ENCODE results near the gene VIPR2.
A peak's percentile ranks its signal among the peaks of the same experiment; 100 is the strongest.

Gene VIPR2

DNA sequence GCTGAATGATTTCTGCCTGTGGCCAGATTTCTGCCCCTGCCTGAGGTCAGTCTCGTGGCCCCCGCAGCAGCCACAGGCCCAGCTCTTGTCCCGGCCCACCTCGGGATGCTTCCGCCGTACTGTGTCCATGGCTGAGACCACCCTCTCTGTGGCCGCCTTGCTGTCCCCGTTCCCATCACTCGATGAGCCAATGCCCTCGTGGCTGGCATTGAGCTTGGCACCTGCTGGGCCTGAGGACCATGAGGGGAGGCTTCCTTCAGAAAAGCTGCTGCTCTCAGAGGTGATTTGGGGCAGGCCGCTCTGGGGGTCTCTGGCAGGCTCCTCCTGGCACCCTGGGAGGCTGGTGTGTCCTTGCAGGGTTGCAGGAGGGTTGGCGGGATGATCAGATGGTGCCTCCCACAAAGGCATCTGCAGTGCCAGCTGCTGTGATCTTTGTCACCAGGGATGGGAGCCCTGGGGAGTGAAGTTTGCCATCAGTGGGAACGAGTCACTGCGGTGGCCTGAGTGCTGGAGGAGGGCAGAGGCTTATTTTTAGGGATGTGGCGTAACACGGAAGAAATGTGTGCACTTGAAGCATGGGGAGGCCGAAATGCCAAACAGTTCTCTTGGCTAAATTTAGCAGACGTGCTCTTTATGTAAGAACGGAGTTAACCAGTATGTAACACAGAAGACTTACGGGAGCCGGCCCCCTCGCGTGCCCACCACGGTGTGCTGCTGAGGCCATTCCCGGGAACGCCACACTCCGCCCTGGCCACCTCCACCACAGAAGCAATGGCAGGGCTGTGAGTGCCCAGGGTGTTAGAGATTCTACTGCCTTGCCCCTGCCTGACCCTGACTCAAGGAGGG is 47.7 kb downstream of the VIPR2 start:
- H3K4me3 ChIP-seq = peak overlapping the region; percentile 45
- peak; percentile 93 for DNase-seq (ENCODE audit: low spot score)
- H3K27ac ChIP-seq = peak overlapping the region; percentile 97 to 98
- TF ChIP-seq, protein P1, sequence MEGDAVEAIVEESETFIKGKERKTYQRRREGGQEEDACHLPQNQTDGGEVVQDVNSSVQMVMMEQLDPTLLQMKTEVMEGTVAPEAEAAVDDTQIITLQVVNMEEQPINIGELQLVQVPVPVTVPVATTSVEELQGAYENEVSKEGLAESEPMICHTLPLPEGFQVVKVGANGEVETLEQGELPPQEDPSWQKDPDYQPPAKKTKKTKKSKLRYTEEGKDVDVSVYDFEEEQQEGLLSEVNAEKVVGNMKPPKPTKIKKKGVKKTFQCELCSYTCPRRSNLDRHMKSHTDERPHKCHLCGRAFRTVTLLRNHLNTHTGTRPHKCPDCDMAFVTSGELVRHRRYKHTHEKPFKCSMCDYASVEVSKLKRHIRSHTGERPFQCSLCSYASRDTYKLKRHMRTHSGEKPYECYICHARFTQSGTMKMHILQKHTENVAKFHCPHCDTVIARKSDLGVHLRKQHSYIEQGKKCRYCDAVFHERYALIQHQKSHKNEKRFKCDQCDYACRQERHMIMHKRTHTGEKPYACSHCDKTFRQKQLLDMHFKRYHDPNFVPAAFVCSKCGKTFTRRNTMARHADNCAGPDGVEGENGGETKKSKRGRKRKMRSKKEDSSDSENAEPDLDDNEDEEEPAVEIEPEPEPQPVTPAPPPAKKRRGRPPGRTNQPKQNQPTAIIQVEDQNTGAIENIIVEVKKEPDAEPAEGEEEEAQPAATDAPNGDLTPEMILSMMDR (IDR thresholded peaks at IDR 0.05) = no peak

DNA sequence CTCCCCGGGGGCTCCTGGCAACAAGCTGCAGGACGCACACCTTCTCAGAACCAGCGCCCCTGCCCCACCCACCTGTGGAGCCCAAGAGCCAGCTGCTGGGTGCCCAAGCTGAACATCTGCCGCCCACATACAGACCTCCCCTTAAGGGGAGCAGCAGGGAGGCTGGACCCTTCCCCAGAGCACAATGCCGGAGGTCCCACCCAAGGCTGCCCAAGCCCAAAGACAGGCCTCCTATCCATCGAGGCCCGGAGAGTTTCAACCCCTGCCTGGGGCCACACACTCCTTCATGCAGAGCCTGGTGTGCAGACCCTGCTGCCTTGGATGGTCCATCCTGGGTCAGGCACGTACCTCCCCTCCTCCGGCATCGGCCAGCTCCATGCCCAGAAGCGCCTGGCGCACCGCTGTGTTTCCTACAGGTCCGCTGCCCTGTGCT is 48.7 kb downstream of the VIPR2 start:
- Histone ChIP-seq H3K4me3 (no peak overlapping the region), H3K27ac (peak overlapping the region; percentile 97 to 98)
- peak; percentile 75 for DNase-seq (ENCODE audit: low spot score)
- TF ChIP-seq, protein P1 (IDR thresholded peaks at IDR 0.05) = no peak

DNA sequence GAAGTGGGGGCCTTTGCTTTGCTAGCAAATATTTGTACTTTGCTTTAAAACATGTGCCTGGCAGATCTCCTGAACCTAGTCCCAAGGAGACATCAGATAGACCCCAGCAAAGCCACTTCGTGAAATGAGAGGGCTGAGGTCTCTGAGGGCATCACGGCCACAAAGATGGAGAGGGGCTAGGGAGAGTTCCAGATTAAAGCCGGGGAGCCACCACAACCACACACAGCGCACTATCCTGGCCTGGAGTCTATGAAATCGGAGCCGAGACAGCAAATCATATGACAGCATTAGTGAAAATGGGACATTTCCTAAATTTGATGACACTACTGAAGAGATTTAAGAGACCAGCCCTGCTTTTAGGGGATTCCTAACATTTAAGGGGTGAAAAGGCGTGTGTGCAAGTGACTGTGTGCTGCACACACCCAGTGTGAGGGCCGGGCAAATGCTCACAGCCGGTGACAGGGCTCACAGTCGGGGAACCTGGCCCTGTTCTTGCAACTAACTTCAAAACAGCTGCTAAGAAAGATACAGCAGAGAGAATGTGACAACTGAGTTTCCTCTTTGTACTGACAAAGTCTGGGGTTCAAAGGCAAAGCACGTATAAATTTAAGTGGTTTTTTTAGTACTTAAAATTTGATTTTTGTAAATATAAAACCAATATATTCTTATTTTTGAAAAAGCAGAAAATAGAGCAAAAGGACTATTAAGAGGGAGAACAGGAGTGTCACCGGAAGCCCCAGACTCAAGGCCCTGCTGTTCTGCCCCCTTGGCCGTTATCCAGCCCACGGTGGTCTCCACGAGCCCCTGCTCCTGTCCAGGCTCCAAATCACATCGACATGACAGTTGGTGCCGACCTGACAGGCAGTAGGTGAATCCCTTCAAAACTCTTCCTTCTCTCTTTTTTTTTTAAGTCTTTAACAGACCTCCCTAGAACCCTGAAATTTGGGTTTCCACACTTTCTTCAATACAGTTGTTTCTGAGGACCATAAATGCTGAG is 49.5 kb downstream of the VIPR2 start:
- H3K4me3 ChIP-seq = peak overlapping the region; percentile 51
- H3K27ac ChIP-seq = peak overlapping the region; percentile 97 to 98
- TF ChIP-seq, protein P1 (IDR thresholded peaks at IDR 0.05) = no peak
- DNase-seq (ENCODE audit: low spot score) = peak; percentile 64

DNA sequence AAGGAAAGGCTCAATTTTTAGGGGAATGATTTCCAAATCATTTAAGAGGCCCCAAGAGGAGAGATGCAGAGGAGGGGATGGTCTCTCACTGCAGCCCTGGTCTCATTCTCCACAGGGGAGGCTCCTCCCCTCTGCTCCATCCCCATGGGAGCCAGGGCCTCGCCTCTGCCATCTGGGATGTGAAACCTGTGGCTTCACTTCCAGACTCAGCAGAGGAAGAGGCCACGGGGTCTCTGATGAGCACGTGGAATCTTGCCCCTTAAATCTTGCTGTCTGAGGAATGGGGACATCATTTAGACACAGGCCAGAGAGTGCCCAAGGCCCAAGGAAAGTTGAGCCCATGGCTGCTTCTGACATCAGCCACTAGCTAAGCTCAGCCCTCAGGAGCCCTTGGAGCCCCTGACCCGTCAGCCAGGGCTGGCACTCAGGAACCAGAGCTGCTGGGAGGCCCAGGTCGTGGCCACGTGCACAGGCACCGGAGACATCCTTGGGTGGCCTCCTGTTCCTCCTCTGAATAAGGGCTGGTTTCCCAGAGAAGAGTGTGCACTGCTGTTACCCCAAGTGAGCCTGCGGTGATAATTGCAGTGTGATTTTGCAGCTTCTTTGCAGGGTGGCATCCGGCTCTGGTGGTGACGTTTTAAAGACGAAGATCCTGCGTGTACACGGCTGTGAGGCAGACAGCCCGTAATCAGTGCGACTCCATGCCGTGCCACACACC is 50.5 kb downstream of the VIPR2 start:
- peak; percentile 72 for DNase-seq (ENCODE audit: low spot score)
- peak overlapping the region; percentile 97 to 98 for H3K27ac ChIP-seq
- peak overlapping the region; percentile 51 for H3K4me3 ChIP-seq
- TF ChIP-seq, protein P1 (IDR thresholded peaks at IDR 0.05) = no peak

DNA sequence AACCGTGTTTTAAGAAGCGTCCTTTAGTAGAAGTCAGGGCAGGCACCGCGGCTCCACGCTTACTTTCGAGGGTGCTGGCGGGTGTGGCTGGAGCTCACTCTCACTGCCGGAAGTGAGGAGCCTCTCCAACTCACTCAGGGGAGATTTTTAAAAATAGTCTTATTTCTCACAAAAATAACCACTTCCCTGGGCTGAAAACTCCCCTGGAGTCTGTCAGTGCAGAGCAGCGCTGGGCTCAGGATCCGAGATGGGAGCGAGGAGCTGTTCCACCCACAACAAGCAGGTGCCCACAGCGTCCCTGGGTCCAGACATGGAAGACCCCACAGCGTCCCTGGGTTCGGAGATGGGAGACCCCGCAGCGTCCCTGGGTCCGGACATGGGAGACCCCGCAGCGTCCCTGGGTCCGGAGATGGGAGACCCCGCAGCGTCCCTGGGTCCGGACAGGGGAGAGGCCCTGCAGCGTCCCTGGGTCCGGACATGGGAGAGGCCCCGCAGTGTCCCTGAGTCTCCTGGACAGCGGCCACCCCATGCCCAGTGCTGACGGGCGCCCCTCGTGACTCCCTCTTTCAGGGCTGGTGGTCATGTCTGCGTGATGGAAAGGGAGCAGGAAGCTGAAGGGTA is 51.2 kb downstream of the VIPR2 start:
- peak; percentile 79 for DNase-seq (ENCODE audit: low spot score)
- TF ChIP-seq, protein P1 (IDR thresholded peaks at IDR 0.05) = no peak
- H3K4me3 ChIP-seq = peak overlapping the region; percentile 51
- peak overlapping the region; percentile 97 to 98 for H3K27ac ChIP-seq

DNA sequence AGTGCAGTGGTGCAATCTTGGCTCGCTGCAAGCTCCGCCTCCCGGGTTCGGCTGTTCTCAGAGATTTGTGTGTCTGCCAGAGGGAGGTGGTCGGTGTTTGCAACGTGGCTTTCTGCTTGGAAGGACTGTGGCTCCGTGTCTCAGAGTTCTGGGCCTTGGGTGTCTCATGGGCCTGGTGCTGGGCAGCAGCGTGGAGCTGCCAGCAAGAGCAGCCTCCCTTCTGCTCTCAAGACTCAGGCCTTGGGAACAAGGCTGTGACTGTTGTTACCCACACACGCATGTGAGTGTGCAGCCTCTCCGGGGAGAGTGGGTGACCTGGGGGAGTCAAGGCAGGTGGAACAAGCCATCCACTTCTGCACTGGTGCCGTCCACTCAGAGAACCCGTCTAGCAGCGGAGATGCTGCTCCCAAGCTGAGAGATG is 52.0 kb downstream of the VIPR2 start:
- DNase-seq (ENCODE audit: low spot score) = peak; percentile 77
- Histone ChIP-seq H3K27ac (peak overlapping the region; percentile 97 to 98), H3K4me3 (peak overlapping the region; percentile 51)
- TF ChIP-seq, protein P1 (IDR thresholded peaks at IDR 0.05) = no peak

Data from coronary artery (tissue), 2 donors.